H54 (cell line): ENCODE results near the gene ULK4.
"Not testable (repeated sequence)": the region's sequence is repeated elsewhere in the genome, so short reads cannot be mapped to it uniquely, and the experiment has no call there.

Experiments used
- DNase-seq: peaks from one replicate; pipeline ENCODE4 v3.0.0; 2011; ENCODE audit warnings: low spot score, mixed read lengths; ENCODE audit not compliant: insufficient read length
- FAIRE-seq: peaks from 3 replicates; lab custom pipeline; 2011; peaks lifted over from hg19 to GRCh38; lab: Jason Lieb, UNC
- POLR2A ChIP-seq: IDR thresholded peaks from 2 replicates; pipeline ENCODE4 v1.6.1; 2011; ENCODE audit warnings: low read depth, mild to moderate bottlenecking, low read length

ULK4 gene

GRCh38 chr3:41578798-41579197 lies 383.1 kb downstream of the ULK4 start:
- no peak for TF ChIP-seq POLR2A
- DNase-seq (no peak), FAIRE-seq (no peak)

- no peak for TF ChIP-seq POLR2A
- no peak for DNase-seq
- FAIRE-seq, result no peak
Measured at GRCh38 chr3:41575724-41576123, 386.2 kb downstream of the ULK4 start.

- no peak for FAIRE-seq
- DNase-seq, result no peak
- no peak for TF ChIP-seq POLR2A
Measured at GRCh38 chr3:41574900-41575299, 387.0 kb downstream of the ULK4 start.

GRCh38 chr3:41573591-41573990 lies 388.3 kb downstream of the ULK4 start:
- DNase-seq (no peak), FAIRE-seq (no peak)
- TF ChIP-seq POLR2A, result no peak

GRCh38 chr3:41572092-41572491 lies 389.8 kb downstream of the ULK4 start:
- no peak for TF ChIP-seq POLR2A
- DNase-seq, result no peak
- FAIRE-seq, result no peak

- FAIRE-seq (no peak), DNase-seq (no peak)
- no peak for TF ChIP-seq POLR2A
Measured at GRCh38 chr3:41569632-41570305, 392.1 kb downstream of the ULK4 start.

GRCh38 chr3:41565948-41566514 lies 395.9 kb downstream of the ULK4 start:
- FAIRE-seq (peak; percentile 38), DNase-seq (no peak)
- no peak for TF ChIP-seq POLR2A

GRCh38 chr3:41565003-41565402 lies 396.9 kb downstream of the ULK4 start:
- DNase-seq, result no peak
- TF ChIP-seq POLR2A, result no peak
- FAIRE-seq, result no peak

GRCh38 chr3:41556245-41556644 lies 405.7 kb downstream of the ULK4 start:
- not testable (repeated sequence) for DNase-seq, FAIRE-seq

GRCh38 chr3:41532976-41533375 lies 428.9 kb downstream of the ULK4 start:
- no peak for TF ChIP-seq POLR2A
- FAIRE-seq (no peak), DNase-seq (no peak)

- TF ChIP-seq POLR2A, result no peak
- no peak for DNase-seq
- FAIRE-seq, result no peak
Measured at GRCh38 chr3:41526995-41527573, 434.8 kb downstream of the ULK4 start.

GRCh38 chr3:41525303-41526064 lies 436.4 kb downstream of the ULK4 start:
- FAIRE-seq (no peak), DNase-seq (no peak)
- no peak for TF ChIP-seq POLR2A

GRCh38 chr3:41523897-41524296 lies 438.0 kb downstream of the ULK4 start:
- FAIRE-seq, result no peak
- no peak for TF ChIP-seq POLR2A
- DNase-seq, result no peak

- DNase-seq (no peak), FAIRE-seq (no peak)
- TF ChIP-seq POLR2A, result no peak
Measured at GRCh38 chr3:41522612-41523011, 439.3 kb downstream of the ULK4 start.
